ENCODE results near the gene CD276.
"Not testable (repeated sequence)": the region's sequence is repeated elsewhere in the genome, so short reads cannot be mapped to it uniquely, and the experiment has no call there.

The CD276 gene

DNA sequence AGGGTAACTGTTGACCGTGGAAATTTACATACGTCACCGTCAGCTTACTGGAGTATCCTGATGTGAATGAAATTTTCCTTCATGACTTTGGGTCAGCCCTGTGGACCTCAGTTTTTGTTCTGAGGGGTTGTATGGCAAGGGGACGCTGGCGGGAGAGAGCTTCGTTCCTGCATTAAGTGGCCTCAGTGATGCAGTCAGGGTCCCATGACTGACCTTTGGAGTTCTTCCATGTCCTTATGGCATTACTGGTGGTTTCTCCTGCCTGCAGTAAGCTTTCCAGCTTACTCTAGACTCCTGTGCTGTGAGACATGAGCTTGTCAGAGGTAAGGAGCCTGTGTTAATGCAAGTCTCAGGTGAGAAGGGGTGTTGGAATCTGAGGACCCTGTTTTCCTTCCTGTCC is 1.8 kb downstream of the CD276 start:
- DNase-seq, result no peak

DNA sequence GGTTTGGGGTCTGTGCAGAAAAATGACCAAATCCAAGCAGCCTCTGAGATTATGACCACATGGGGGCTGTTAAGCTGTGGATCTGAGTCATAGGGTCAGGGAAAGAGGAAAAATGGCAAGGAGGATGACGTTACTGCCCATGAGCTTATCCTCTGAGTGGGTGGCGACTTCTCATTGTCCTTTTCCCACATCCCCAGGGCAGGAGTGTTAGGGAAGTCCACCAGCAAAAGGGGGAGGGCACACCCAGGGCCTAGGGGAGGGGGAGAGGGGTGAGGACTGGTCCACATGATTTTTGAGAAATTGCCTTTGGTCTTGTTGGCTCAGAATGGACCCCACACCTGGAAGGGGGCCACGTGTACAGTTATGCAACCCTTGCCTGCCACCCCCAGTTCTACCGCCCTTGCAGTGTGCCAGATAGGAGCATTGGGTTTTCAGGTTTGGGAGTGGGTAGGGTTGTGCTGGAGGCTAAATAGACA is 2.6 kb downstream of the CD276 start:
- no peak for DNase-seq

DNA sequence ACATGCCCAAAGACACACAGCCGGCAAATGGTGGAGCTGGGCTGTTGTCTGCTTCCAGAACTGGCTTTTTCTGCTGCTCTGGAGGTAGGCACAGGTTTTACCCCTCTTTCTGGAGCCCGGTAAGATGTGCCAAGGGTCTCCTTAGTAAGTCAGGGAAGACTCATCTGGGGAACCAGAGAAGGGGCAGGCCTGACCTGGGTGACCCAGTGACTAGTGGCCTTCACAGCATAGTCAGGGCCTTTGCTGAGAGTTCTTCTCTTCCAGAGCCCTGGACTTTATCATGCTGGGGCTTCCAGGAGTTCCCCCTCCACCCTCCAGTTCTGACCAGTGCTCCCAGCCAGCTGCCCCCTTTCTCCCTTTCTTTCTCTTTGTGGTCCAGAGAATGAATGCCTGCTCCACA is 3.2 kb downstream of the CD276 start:
- no peak for DNase-seq

DNA sequence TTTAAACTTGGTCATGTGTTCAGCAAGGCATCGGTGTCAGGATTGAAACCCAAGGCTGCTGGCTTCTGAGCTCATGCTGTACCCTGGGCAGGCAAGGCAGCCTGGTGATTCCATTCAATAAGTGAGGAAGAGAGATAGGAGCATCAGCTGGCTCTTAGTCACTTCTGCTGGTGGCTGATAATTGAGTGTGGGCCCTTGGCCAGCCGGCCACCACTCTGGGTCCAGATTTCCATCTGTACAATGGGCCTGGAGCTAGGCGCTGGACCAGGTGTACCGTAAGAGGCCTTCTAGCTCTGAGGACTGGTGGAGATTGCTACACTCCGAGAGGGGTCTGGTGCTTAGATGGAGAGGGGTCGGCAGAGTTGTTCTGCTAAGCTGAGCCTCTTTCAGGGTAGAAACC is 4.3 kb downstream of the CD276 start:
- DNase-seq, result no peak

GRCh38 chr15:73691396-73691795 is 7.2 kb downstream of the CD276 start:
- no peak for DNase-seq

- DNase-seq, result no peak
These were observed 10.2 kb downstream of the CD276 start for GRCh38 chr15:73694419-73694818.

DNA sequence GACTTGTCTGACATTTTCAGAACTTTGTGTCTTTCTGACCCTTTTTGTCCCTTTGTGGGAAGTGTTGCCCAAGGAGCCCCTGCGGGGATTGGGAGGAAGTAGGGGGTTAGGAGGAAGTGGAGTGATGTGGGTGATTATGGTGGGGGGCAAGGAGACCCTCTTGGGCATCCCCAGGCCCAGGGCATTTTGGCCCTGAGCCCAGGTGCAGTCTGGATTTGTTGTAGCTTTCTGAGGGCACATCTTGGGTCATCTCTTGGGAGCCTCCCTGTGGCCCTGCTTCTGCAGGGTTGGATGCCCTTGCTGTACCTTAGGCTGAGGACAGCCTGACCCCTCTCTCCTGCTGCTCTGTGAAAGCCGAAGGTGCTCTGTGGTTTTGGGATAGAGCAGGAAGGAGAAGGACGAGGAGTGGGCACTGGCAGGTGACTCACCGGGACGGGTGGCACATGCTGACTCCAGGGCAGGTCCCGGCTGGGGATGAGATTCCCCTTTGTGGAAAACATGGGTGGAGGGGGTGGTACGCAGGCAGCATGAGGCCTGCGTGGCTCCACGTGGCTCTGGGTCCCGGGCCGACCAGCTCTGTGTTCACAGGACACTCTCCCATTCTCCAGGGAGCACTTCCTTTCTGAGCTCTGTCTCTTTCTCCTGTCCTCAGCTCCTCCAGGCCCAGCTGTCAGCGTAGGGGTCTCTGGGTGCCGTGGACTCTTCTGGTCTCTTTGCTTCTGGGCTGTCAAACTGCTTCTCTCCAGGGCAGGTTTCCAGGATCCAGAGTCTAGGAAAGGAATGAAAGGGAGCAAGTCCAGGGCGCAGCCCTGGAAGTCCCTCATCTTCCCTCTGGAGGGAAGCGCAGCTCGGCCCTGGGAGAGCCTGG is 11.8 kb downstream of the CD276 start:
- DNase-seq, result no peak

GRCh38 chr15:73696641-73697001 is 12.4 kb downstream of the CD276 start:
- DNase-seq, result no peak

DNA sequence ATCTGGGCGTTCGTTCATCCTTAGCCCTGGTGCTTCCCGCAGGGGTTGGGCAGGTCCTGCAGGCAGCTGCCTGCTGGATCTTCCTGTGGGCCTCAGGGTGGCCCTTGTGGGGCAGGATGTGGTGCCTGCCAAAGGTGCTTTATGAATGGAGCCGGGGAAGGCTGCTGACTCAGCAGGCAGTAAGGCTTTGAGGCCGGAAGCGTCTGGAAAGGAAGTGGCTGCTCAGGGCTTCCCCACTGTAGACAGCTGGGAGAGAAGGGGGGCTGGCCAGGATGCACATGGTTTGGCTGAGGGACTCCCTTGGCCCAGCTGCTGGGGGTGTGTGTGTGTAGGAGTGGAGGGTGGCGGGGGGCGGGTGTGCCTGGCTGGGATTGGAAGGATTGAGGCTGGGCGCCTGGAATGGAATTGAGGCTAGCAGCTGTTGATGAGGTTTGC is 12.9 kb downstream of the CD276 start:
- peak; percentile 78 for DNase-seq

DNA sequence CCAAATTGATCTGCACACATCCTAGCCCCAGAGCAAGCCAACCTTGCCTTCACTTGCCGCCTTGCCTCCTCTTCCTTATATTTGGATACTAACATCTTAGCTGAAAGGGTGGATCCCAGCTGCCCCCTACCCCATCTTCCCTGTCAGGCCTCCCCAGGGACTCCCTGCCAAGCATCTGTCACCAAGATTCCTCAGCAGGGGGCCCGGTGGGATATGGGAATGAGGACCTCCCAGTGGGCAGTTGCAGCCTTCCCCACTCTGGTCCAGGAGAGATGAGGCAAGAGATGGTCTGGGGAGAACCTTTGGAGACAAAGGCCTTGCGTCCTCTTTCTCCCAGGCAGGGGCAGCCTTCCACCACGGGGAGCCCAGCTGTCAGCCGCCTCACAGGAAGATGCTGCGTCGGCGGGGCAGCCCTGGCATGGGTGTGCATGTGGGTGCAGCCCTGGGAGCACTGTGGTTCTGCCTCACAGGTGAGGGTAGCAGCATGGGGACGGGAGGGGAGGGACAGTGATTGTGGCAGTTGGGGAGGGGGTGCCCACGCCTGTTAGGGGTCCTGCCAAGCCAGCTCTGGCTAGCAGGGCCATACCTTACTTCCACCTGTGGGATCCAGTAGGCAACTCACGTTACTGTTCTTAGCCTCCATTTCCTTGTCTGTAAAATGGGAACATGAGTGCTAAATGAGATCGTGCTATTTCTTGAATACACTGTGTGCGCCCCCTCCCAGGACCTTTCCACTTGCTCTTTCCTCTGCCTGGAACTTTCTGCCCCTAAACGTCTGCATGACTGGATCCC is 15.3 kb downstream of the CD276 start:
- DNase-seq, result no peak

GRCh38 chr15:73700041-73700842 is 16.1 kb downstream of the CD276 start:
- DNase-seq, result peak; percentile 79

- not testable (repeated sequence) for DNase-seq
These were observed 18.4 kb downstream of the CD276 start for GRCh38 chr15:73702311-73703239.

DNA sequence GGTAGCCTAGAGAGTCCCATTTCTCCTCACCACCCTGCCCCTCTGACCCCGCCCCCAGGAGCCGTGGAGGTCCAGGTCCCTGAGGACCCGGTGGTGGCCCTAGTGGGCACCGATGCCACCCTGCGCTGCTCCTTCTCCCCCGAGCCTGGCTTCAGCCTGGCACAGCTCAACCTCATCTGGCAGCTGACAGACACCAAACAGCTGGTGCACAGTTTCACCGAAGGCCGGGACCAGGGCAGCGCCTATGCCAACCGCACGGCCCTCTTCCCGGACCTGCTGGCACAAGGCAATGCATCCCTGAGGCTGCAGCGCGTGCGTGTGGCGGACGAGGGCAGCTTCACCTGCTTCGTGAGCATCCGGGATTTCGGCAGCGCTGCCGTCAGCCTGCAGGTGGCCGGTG is 19.4 kb downstream of the CD276 start:
- not testable (repeated sequence) for DNase-seq

DNA sequence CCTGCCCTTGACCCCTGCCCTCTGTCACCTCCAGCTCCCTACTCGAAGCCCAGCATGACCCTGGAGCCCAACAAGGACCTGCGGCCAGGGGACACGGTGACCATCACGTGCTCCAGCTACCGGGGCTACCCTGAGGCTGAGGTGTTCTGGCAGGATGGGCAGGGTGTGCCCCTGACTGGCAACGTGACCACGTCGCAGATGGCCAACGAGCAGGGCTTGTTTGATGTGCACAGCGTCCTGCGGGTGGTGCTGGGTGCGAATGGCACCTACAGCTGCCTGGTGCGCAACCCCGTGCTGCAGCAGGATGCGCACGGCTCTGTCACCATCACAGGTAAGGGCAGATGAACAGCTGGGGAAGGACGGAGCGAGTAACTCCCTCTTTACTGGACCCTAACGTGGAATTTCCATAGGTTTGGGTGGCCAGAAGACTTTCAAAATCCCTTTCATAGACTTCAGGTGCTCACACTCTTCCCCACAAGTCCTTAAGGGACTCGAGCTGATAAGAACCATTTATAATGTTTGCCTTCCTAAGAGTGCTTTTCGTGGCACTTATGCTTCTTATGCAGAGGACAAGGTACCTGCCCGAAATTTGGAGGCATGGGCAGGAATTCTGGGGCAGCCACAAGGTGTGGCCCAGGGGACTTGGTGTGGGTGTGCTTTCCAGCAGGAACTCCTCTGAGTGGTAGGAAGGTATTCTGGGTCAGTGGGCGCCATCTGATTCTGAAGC is 20.1 kb downstream of the CD276 start:
- DNase-seq, result not testable (repeated sequence)

GRCh38 chr15:73704869-73705645 is 20.9 kb downstream of the CD276 start:
- DNase-seq, result peak; percentile 66

DNA sequence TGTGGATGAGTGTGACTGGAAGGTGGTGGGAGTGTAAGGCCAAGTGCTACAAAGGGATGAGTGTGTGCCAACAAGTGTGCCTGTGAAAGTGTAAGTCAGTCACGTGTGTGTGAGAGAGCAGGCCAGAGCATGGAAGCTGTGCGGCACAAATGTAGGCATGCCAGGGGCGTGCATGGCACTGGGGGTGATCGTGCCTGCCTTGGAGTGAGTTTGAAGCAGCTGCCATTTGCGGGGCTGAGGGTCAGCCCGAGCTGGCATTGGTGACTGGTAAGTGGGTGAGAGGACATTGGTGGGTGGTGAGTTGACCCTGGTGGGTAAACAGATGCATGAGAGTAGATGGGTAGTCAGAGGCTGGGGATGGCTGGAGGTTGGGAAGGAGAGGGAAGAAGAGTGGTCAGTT is 24.5 kb downstream of the CD276 start:
- no peak for DNase-seq

DNA sequence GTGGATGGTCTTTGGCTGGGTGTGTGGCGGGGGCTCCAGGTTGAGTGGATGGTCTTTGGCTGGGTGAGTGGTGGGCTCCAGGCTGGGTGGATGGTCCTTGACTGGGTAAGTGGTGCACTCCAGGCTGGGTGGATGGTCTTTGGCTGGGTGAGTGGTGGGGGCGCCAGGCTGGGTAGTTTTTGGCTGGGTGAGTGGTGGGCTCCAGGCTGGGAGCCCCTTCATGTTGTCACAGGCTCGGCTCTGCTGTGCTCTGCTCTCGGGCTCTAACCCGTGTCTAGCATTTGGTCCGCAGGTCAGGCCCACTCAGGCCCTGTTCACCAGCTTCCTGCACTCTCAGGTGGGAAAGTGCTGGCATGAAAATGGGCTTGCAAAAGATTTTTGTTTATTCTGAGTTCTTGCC is 25.1 kb downstream of the CD276 start:
- no peak for DNase-seq

DNA sequence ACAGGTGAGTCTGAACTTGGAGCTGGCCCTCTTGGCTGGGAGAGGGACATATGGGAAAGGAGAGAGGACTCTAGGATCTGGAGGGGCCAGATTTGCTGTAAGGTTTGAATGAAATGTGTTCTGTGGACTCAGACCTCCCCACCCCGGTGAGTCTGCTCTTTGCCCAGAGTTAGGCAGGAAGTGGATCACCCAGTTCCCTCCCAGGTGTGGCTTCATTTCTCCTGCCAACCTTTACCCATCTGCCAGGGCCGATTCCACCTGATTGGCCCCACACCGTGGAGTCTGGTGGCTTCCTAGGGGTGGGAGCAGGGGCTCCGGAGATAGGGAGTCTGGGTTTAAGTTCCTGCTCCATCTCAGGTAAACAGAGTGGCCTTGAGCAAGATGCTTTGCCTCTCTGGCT is 25.5 kb downstream of the CD276 start:
- no peak for DNase-seq

- no peak for DNase-seq
These were observed 26.1 kb downstream of the CD276 start for GRCh38 chr15:73710321-73710720.

DNA sequence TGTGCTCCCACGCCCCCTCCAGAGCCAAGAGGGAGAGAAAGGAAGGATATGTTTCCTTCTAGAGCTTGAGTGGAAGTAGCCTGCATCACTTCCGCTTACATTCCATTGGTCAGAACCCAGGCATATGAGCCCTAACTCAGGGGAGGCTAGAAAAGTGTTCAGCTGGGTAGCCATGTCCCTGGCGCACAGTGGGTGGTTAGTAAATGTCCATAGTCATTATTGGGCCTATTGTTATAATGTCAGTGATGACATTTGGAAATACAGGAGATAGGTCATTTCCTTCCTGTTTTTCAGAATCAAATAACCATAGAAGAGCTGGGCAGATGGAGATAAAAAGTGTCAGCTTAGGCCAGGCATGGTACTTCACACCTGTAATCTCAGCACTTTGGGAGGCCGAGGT is 27.3 kb downstream of the CD276 start:
- DNase-seq, result no peak

GRCh38 chr15:73712107-73712506 is 27.9 kb downstream of the CD276 start:
- no peak for DNase-seq

Data from stimulated activated CD4-positive, alpha-beta T cell treated with anti-CD3 and anti-CD28 coated beads, Interleukin-4, amount 100 ng/mL, for 24 hours (primary cell).